ENCODE measurements around the gene KRTAP10-3.
"Not testable (repeated sequence)": the region's sequence is repeated elsewhere in the genome, so short reads cannot be mapped to it uniquely, and the experiment has no call there.

Gene KRTAP10-3

GRCh38 chr21:44573630-44574456 lies 15.2 kb upstream of the KRTAP10-3 start, which contains the start of gene KRTAP10-4:
Gene KRTAP10-4, plus strand, starts transcription at chr21:44573729. Its CDS starts 30 bp downstream, at chr21:44573759.
- no CpG with 5 or more reads among the region's 25 CpGs for WGBS (ENCODE audit: extremely low coverage, insufficient coverage, insufficient read length)
- not testable (repeated sequence) for H3K4me2 ChIP-seq (ENCODE audit: low read length); H3K4me3 ChIP-seq (ENCODE audit: low read depth, low read length); H2AK5ac ChIP-seq (ENCODE audit: low read length); H3K18ac ChIP-seq (ENCODE audit: low read length); H3K36me3 ChIP-seq (ENCODE audit: control insufficient read depth in 1 of 2, insufficient read depth in 2 of 2, low read length in 2 of 2); H3K27me3 ChIP-seq (ENCODE audit: insufficient read depth, low read length); H2BK5ac ChIP-seq (ENCODE audit: low read depth, low read length, poor library complexity); H3K4ac ChIP-seq (ENCODE audit: low read depth, low read length); H3K79me2 ChIP-seq (ENCODE audit: control insufficient read depth, insufficient read depth, low read length, poor library complexity); H4K12ac ChIP-seq (ENCODE audit: low read depth, low read length); H3K9ac ChIP-seq (ENCODE audit: low read length); H3K27ac ChIP-seq (ENCODE audit: low read depth, low read length); H2BK120ac ChIP-seq (ENCODE audit: insufficient read depth, low read length, poor library complexity); H3K14ac ChIP-seq (ENCODE audit: low read length); DNase-seq; H3K23ac ChIP-seq (ENCODE audit: low read length); H3K79me1 ChIP-seq (ENCODE audit: low read length); H4K8ac ChIP-seq (ENCODE audit: low read depth, low read length); H4K91ac ChIP-seq (ENCODE audit: low read depth, low read length); H2AFZ ChIP-seq (ENCODE audit: insufficient read depth, low read length, poor library complexity); H3K4me1 ChIP-seq (ENCODE audit: control insufficient read depth in 1 of 2, insufficient read depth in 2 of 2, low read length in 2 of 2); H2BK12ac ChIP-seq (ENCODE audit: low read length)
- peaks cover 21% of the 10 kb centered on the region for H3K9me3 ChIP-seq (ENCODE audit: insufficient read depth, low read depth, low read length)

DNA sequence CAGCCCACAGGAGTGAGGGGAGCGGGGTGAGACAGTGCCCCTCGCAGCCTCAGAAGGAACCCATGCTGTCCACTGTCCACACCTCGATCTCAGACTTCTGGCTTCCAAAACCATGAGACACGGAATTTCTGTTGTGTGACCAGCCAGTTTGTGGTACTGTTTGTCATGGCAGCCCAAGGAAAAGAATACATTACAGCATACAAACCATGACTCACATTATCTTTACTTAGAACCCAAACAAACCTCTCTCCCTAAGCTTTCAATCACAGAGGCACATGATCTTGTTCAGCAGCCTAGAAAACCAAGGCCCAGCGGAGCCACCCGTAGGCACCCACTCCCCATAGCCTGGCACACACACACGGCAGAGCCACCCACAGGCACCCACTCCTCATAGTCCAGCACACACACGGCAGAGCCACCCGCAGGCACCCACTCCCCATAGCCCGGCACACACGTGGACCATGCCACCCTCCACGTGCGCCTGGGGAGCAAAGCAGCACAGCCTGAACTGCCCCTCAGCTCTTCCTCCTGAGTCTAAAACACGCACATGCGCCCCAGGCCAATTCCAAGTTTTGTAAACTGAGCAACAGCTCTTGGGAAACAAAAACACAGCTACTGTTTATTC lies 14.5 kb upstream of the KRTAP10-3 start:
- Histone ChIP-seq H3K14ac (ENCODE audit: low read length) (no peak overlapping the region), H3K4me3 (ENCODE audit: low read depth, low read length) (no peak overlapping the region), H3K27me3 (ENCODE audit: insufficient read depth, low read length) (no peaks in the 10 kb centered on the region), H3K9ac (ENCODE audit: low read length) (no peak overlapping the region), H4K12ac (ENCODE audit: low read depth, low read length) (no peak overlapping the region), H4K91ac (ENCODE audit: low read depth, low read length) (no peak overlapping the region), H3K36me3 (ENCODE audit: control insufficient read depth in 1 of 2, insufficient read depth in 2 of 2, low read length in 2 of 2) (no peaks in the 10 kb centered on the region), H3K18ac (ENCODE audit: low read length) (no peak overlapping the region), H2BK120ac (ENCODE audit: insufficient read depth, low read length, poor library complexity) (no peak overlapping the region), H3K79me2 (ENCODE audit: control insufficient read depth, insufficient read depth, low read length, poor library complexity) (no peaks in the 10 kb centered on the region), H3K23ac (ENCODE audit: low read length) (no peak overlapping the region), H3K79me1 (ENCODE audit: low read length) (no peaks in the 10 kb centered on the region), H3K27ac (ENCODE audit: low read depth, low read length) (no peak overlapping the region), H2AFZ (ENCODE audit: insufficient read depth, low read length, poor library complexity) (no peak overlapping the region), H3K4ac (ENCODE audit: low read depth, low read length) (no peak overlapping the region), H2BK12ac (ENCODE audit: low read length) (no peak overlapping the region), H3K9me3 (ENCODE audit: insufficient read depth, low read depth, low read length) (peaks cover 17% of the 10 kb centered on the region), H2AK5ac (ENCODE audit: low read length) (no peak overlapping the region), H3K4me1 (ENCODE audit: control insufficient read depth in 1 of 2, insufficient read depth in 2 of 2, low read length in 2 of 2) (no peaks in the 10 kb centered on the region), H2BK5ac (ENCODE audit: low read depth, low read length, poor library complexity) (no peak overlapping the region), H4K8ac (ENCODE audit: low read depth, low read length) (no peak overlapping the region), H3K4me2 (ENCODE audit: low read length) (no peak overlapping the region)
- no peak for DNase-seq
- no CpG with 5 or more reads among the region's 15 CpGs for WGBS (ENCODE audit: extremely low coverage, insufficient coverage, insufficient read length)

GRCh38 chr21:44571844-44572782 lies 13.5 kb upstream of the KRTAP10-3 start:
- H3K79me2 ChIP-seq (ENCODE audit: control insufficient read depth, insufficient read depth, low read length, poor library complexity) = no peaks in the 10 kb centered on the region
- no peak overlapping the region for H4K12ac ChIP-seq (ENCODE audit: low read depth, low read length)
- H3K79me1 ChIP-seq (ENCODE audit: low read length) = no peaks in the 10 kb centered on the region
- H4K91ac ChIP-seq (ENCODE audit: low read depth, low read length) = no peak overlapping the region
- no peak overlapping the region for H2AFZ ChIP-seq (ENCODE audit: insufficient read depth, low read length, poor library complexity)
- no peak overlapping the region for H3K9ac ChIP-seq (ENCODE audit: low read length)
- H3K18ac ChIP-seq (ENCODE audit: low read length) = no peak overlapping the region
- no peak overlapping the region for H2BK5ac ChIP-seq (ENCODE audit: low read depth, low read length, poor library complexity)
- H3K4me1 ChIP-seq (ENCODE audit: control insufficient read depth in 1 of 2, insufficient read depth in 2 of 2, low read length in 2 of 2) = no peaks in the 10 kb centered on the region
- H3K4me2 ChIP-seq (ENCODE audit: low read length) = no peak overlapping the region
- H3K27me3 ChIP-seq (ENCODE audit: insufficient read depth, low read length) = no peaks in the 10 kb centered on the region
- no peaks in the 10 kb centered on the region for H3K36me3 ChIP-seq (ENCODE audit: control insufficient read depth in 1 of 2, insufficient read depth in 2 of 2, low read length in 2 of 2)
- DNase-seq = no peak
- H2AK5ac ChIP-seq (ENCODE audit: low read length) = no peak overlapping the region
- H3K23ac ChIP-seq (ENCODE audit: low read length) = no peak overlapping the region
- H3K14ac ChIP-seq (ENCODE audit: low read length) = no peak overlapping the region
- WGBS (ENCODE audit: extremely low coverage, insufficient coverage, insufficient read length) = no CpG with 5 or more reads among the region's 40 CpGs
- no peak overlapping the region for H2BK120ac ChIP-seq (ENCODE audit: insufficient read depth, low read length, poor library complexity)
- H3K27ac ChIP-seq (ENCODE audit: low read depth, low read length) = no peak overlapping the region
- H3K9me3 ChIP-seq (ENCODE audit: insufficient read depth, low read depth, low read length) = peaks cover 13% of the 10 kb centered on the region
- H2BK12ac ChIP-seq (ENCODE audit: low read length) = no peak overlapping the region
- peak overlapping the region; percentile 43 for H3K4me3 ChIP-seq (ENCODE audit: low read depth, low read length)
- no peak overlapping the region for H4K8ac ChIP-seq (ENCODE audit: low read depth, low read length)
- H3K4ac ChIP-seq (ENCODE audit: low read depth, low read length) = no peak overlapping the region

DNA sequence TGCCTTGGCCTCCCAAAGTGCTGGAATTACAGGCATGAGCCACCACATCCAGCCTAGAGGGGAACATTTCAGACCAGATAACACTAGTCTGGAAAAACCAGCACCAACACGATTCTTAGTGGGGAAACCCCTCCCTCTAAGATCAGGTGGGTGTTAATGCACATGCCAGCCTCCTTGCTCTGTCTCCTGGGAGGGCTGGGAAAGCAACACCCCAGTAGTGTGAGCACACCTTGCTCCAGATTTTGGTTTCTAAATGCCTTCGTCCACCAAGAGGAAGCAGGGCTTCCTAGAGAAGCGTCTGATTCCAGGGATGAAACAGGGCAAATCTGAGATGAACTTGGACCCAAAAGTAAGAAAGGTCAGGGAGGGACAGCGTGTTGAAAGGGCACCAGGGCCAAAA lies 12.7 kb upstream of the KRTAP10-3 start:
- H3K4me1 ChIP-seq (ENCODE audit: control insufficient read depth in 1 of 2, insufficient read depth in 2 of 2, low read length in 2 of 2) = no peaks in the 10 kb centered on the region
- H2AFZ ChIP-seq (ENCODE audit: insufficient read depth, low read length, poor library complexity) = no peak overlapping the region
- no peak overlapping the region for H3K4ac ChIP-seq (ENCODE audit: low read depth, low read length)
- H3K27ac ChIP-seq (ENCODE audit: low read depth, low read length) = no peak overlapping the region
- H3K4me3 ChIP-seq (ENCODE audit: low read depth, low read length) = no peak overlapping the region
- WGBS (ENCODE audit: extremely low coverage, insufficient coverage, insufficient read length) = no CpG with 5 or more reads among the region's 4 CpGs
- no peak overlapping the region for H2BK5ac ChIP-seq (ENCODE audit: low read depth, low read length, poor library complexity)
- no peaks in the 10 kb centered on the region for H3K27me3 ChIP-seq (ENCODE audit: insufficient read depth, low read length)
- H3K79me2 ChIP-seq (ENCODE audit: control insufficient read depth, insufficient read depth, low read length, poor library complexity) = no peaks in the 10 kb centered on the region
- no peaks in the 10 kb centered on the region for H3K36me3 ChIP-seq (ENCODE audit: control insufficient read depth in 1 of 2, insufficient read depth in 2 of 2, low read length in 2 of 2)
- H4K8ac ChIP-seq (ENCODE audit: low read depth, low read length) = no peak overlapping the region
- no peak for DNase-seq
- H3K23ac ChIP-seq (ENCODE audit: low read length) = no peak overlapping the region
- H2BK120ac ChIP-seq (ENCODE audit: insufficient read depth, low read length, poor library complexity) = no peak overlapping the region
- H3K14ac ChIP-seq (ENCODE audit: low read length) = no peak overlapping the region
- no peak overlapping the region for H3K4me2 ChIP-seq (ENCODE audit: low read length)
- H3K79me1 ChIP-seq (ENCODE audit: low read length) = no peaks in the 10 kb centered on the region
- peaks cover 12% of the 10 kb centered on the region for H3K9me3 ChIP-seq (ENCODE audit: insufficient read depth, low read depth, low read length)
- no peak overlapping the region for H2AK5ac ChIP-seq (ENCODE audit: low read length)
- no peak overlapping the region for H3K18ac ChIP-seq (ENCODE audit: low read length)
- H2BK12ac ChIP-seq (ENCODE audit: low read length) = no peak overlapping the region
- H3K9ac ChIP-seq (ENCODE audit: low read length) = no peak overlapping the region
- H4K91ac ChIP-seq (ENCODE audit: low read depth, low read length) = no peak overlapping the region
- H4K12ac ChIP-seq (ENCODE audit: low read depth, low read length) = no peak overlapping the region
